DMS153 treated with DMSO at 0.1 percent for 48 hours (cell line): ENCODE data around the gene SF3A1.
"Not testable (repeated sequence)": the region's sequence is repeated elsewhere in the genome, so short reads cannot be mapped to it uniquely, and the experiment has no call there.

Experiments used
- DNase-seq: peaks from one replicate; lab custom pipeline; 2025; ENCODE audit not compliant: unreplicated experiment; lab: John Stamatoyannopoulos, UW

SF3A1 gene

GRCh38 chr22:30356449-30357235 is at the start of gene SF3A1, which contains the start of gene CCDC157:
TSS of gene SF3A1 (minus strand) at chr22:30356894. CDS start at chr22:30356792, 102 bp downstream.
TSS of gene CCDC157 (plus strand) at chr22:30357007. CDS start at chr22:30366001, 8,994 bp downstream.
- DNase-seq = peak; percentile 78

- no peak for DNase-seq
Observed at GRCh38 chr22:30406400-30406799, 49.7 kb upstream of the SF3A1 start.

- DNase-seq = no peak
Observed at GRCh38 chr22:30405731-30406130, 49.0 kb upstream of the SF3A1 start.

- no peak for DNase-seq
Observed at GRCh38 chr22:30404307-30404706, 47.6 kb upstream of the SF3A1 start.

- DNase-seq = not testable (repeated sequence)
Observed at GRCh38 chr22:30402766-30403104, 46.0 kb upstream of the SF3A1 start.

- DNase-seq = no peak
Observed at GRCh38 chr22:30402028-30402765, 45.5 kb upstream of the SF3A1 start.

- DNase-seq = not testable (repeated sequence)
Observed at GRCh38 chr22:30401024-30401423, 44.3 kb upstream of the SF3A1 start.

GRCh38 chr22:30400159-30400558 is 43.5 kb upstream of the SF3A1 start:
- no peak for DNase-seq

GRCh38 chr22:30399718-30400117 is 43.0 kb upstream of the SF3A1 start:
- DNase-seq = no peak

- no peak for DNase-seq
Observed at GRCh38 chr22:30398685-30399680, 42.3 kb upstream of the SF3A1 start.

GRCh38 chr22:30397656-30398635 is 41.3 kb upstream of the SF3A1 start:
- no peak for DNase-seq

GRCh38 chr22:30396871-30397655 is 40.4 kb upstream of the SF3A1 start, which contains the start of gene SEC14L2:
TSS of gene SEC14L2 (plus strand) at chr22:30397018. CDS start at chr22:30397117, 99 bp downstream.
- peak; percentile 22 for DNase-seq

GRCh38 chr22:30393885-30394284 is 37.2 kb upstream of the SF3A1 start:
- no peak for DNase-seq

GRCh38 chr22:30393322-30393680 is 36.6 kb upstream of the SF3A1 start:
- DNase-seq = no peak

- no peak for DNase-seq
Observed at GRCh38 chr22:30392661-30393321, 36.1 kb upstream of the SF3A1 start.

GRCh38 chr22:30390974-30391691 is 34.4 kb upstream of the SF3A1 start:
- DNase-seq = peak; percentile 64

GRCh38 chr22:30386960-30387827 is 30.5 kb upstream of the SF3A1 start, which contains the start of gene RNF215:
TSS of gene RNF215 (minus strand) at chr22:30387411. CDS start at chr22:30387313, 98 bp downstream.
- DNase-seq = peak; percentile 59
